Stimulated activated CD8-positive, alpha-beta memory T cell treated with anti-CD3 and anti-CD28 coated beads, Interleukin-2, amount 100 ng/mL, for 48 hours (primary cell): ENCODE measurements around the gene PCDHGA3.
"Not testable (repeated sequence)": the region's sequence is repeated elsewhere in the genome, so short reads cannot be mapped to it uniquely, and the experiment has no call there.

Source experiments
- DNase-seq, 2 donors: peaks; one replicate each; pipeline ENCODE4 v3.0.0-alpha.2; 2020; ENCODE audit warnings: low read depth in 2 of 2

The PCDHGA3 gene

GRCh38 chr5:141343242-141343952 is at the start of gene PCDHGA3:
Gene PCDHGA3, plus strand, starts transcription at chr5:141343829. Its CDS starts 205 bp downstream, at chr5:141344034.
- DNase-seq: no peak

DNA sequence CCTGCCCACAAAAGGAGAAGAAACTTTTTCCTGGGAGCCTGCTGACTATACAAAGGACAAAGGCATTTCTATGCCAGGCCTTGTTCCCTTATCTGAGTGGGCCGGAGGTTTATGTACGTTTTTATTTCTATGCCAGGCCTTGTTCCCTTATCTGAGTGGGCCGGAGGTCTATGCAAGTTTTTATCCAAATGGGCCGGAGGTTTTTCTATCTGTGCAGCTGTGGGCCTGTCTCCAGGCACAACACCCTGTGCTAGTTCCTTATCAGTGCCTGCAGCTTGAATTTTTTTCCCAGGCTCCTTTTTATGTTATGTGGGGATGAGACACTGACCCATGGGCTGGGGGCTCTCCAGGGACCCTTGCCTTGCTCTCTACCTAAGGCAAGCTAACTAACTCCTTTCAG is 45.3 kb upstream of the PCDHGA3 start:
- DNase-seq: no peak

DNA sequence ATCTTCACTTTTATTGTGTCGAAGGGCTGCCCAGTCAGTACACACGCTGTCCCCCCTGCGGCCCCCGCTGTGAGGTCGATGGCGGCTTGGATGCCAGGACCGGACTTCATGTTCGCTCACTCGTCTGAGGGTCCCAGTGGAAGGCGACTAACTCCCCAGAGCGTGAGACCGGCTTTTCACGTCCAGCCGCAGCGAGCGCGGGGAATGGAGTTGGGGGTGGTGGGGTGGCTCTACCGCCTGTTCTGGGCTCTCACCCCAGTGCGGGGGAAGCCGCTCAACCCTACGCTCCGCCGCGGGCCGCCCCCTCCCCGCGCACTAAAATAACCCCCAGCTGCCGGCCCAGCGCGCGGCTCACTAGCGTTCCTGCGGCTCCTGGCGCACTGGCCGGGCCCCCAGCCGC is 39.9 kb upstream of the PCDHGA3 start, which contains the start of gene SLC25A2:
Gene SLC25A2 (minus strand): TSS at position 294 of the 400 bp plus-strand sequence. CDS start 184 bp downstream, at position 110.
- no peak for DNase-seq

GRCh38 chr5:141306630-141307029 is 37.0 kb upstream of the PCDHGA3 start:
- no peak for DNase-seq

DNA sequence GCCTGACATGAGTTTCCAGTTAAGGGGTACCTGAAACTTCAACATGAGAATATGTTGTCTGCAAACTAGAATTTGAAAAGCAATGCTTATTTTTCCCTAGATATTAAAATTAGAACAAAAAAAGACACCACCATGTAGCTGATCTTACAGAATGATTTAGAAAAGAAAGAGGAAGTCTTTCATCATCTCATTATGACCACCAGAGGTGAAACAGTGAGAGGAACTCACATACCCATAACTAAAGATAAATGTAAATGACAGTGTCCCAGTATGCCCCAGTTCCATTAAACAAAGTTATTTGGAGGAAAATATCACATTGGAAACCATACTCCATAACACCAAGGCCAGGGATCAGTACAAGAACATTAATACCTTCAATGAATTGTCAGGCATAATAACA is 29.9 kb upstream of the PCDHGA3 start:
- no peak for DNase-seq

- DNase-seq: not testable (repeated sequence)
These were observed 26.7 kb upstream of the PCDHGA3 start for GRCh38 chr5:141316963-141317362.

DNA sequence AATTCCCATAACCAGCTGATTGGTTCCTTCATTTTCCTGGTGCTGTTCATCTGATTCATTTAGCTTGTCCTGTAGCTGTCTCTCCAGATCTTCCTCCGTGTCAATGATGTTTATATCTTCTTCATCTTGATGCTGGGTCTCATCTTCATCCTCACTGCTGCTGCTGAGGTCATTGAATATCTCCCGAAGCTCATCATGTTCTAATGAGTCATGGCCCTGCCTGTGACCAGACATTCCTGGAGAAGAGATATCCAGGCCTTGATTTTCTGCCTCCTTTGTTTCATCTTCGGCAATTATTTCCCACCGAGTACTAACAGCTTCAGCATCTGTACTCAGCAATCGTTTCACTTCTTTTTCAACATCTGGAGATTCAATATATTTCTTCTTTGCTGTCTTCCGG is 24.4 kb upstream of the PCDHGA3 start:
- DNase-seq: no peak

DNA sequence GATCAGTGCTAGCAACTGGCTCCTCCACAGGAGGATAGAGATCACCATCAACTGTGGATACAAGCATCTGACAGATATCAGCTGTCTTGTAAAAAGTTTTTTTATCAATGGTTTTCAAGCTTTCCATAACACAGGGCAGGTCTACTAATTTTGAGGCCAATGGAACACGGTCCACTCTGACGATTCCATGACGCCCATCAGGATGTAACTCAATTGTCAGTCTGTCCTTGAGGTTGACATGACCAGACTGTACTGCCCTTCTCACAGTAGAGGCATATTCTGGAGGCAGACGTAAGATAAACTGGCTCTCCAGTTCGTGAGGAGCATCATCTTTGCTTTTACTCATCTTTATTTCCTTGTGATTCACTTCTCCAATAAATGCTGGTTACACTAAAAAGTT is 23.9 kb upstream of the PCDHGA3 start:
- DNase-seq: no peak

DNA sequence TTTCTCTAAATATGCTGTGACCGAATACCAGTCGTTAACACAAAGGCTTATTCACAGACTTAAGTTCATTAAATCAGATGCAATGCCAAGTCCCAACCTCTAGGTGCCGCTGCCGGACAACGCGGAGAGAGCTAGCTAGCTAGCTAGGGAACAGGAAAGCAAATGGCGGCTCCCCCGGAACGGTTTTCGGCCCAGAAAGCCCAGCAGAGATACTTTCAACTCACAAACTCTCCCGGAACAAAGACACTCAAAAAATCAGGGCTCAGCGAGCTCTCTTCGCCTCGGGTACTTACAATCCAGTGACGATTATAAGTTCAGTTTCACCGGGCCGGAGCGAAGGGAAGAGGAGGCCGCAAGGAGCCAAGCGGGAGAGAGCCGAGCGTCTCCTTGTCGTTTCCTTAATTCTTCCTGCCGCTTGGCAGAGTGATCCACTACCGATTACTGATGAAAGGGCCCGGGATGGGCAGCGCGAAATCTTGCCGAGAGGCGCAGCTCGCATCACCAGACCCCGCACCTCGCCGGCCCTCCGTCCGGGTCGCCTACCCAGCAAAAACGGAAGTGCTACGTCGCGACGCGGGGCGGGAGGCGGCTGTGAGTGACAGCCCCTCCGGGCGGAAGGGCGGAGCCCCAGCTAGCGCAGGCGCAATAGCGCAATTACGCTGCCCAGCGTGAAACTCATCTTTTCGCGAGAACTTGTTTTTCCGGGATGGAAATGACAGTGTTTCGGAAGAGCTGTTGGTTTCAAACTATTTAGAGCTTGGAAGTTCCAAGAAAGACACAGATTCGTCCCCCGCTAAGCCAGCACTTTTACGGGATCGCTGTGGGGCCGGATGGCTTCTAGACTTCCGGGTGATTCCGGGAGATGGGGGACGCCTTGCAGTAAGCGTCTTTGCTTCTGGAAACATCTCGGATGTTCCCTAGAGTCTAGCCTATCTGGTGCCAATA is 23.1 kb upstream of the PCDHGA3 start, which contains the start of gene TAF7:
Gene TAF7 (minus strand): TSS at position 560 of the 945 bp plus-strand sequence. CDS start 740 bp downstream, outside the sequence.
- DNase-seq: peak; percentile 87

GRCh38 chr5:141322261-141322660 is 21.4 kb upstream of the PCDHGA3 start:
- DNase-seq: no peak

GRCh38 chr5:141326088-141326854 is 17.4 kb upstream of the PCDHGA3 start:
- DNase-seq: peak; percentile 31 to 48

- no peak for DNase-seq
These were observed 15.4 kb upstream of the PCDHGA3 start for GRCh38 chr5:141328231-141328630.

GRCh38 chr5:141330299-141331080 is 13.1 kb upstream of the PCDHGA3 start, which contains the start of gene PCDHGA1:
Gene PCDHGA1, plus strand, starts transcription at chr5:141330514.
- DNase-seq: no peak

DNA sequence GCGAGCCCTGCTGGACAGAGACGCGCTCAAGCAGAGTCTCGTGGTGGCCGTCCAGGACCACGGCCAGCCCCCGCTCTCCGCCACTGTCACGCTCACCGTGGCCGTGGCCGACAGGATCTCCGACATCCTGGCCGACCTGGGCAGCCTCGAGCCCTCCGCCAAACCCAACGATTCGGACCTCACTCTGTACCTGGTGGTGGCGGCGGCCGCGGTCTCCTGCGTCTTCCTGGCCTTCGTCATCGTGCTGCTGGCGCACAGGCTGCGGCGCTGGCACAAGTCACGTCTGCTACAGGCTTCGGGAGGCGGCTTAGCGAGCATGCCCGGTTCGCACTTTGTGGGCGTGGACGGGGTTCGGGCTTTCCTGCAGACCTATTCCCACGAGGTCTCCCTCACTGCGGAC is 11.1 kb upstream of the PCDHGA3 start:
- not testable (repeated sequence) for DNase-seq

DNA sequence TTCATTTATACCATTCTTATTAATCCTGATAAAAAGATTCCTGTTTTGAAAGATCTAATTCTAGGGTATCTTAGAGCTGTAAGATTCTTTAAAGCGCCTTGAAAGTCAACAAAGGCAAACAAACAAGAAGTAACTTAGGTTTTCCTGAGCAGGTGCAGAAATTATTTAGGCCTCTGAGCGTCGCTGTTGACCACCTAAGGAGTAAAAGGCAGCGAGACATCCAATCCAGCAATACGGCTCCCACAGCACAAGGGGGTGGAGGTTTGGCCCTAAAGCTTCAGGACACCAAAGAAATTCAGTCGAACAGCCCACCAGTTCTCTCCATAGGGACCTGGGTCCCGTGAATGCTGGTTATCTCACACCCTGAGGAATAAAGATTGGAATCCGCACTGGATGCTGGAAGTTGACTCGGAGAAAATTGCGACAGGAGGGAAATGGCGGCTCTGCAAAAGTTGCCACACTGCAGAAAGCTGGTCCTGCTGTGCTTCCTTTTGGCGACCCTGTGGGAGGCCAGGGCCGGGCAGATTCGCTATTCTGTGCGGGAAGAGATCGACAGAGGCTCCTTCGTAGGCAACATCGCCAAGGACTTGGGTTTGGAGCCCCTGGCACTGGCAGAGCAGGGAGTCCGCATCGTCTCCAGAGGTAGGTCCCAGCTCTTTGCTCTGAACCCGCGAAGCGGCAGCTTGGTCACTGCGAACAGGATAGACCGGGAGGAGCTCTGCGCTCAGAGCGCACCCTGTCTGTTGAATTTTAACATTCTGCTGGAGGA is 4.9 kb upstream of the PCDHGA3 start, which contains the start of gene PCDHGA2:
Gene PCDHGA2 (plus strand): TSS at position 223 of the 769 bp plus-strand sequence.
- no peak for DNase-seq

GRCh38 chr5:141340781-141341354 is 2.8 kb upstream of the PCDHGA3 start:
- DNase-seq: not testable (repeated sequence)

GRCh38 chr5:141342773-141343172 is 856 bp upstream of the PCDHGA3 start:
- DNase-seq: no peak

DNA sequence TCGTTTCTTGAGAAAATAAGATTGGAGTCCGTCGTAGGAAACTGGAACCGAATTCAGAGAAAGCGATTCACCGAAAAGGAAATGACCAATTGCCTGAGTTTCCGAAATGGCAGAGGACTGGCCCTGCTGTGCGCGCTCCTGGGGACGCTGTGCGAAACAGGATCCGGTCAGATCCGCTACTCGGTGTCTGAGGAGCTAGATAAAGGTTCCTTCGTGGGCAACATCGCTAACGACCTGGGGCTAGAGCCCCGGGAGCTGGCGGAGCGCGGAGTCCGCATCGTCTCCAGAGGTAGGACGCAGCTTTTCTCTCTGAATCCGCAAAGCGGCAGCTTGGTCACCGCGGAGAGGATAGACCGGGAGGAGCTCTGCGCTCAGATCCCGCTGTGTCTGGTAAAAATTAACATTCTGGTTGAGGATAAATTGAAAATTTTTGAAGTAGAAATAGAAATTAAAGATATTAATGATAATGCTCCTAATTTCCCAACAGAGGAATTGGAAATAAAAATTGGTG is 379 bp downstream of the PCDHGA3 start:
- DNase-seq: no peak

GRCh38 chr5:141345327-141345726 is 1.7 kb downstream of the PCDHGA3 start:
- DNase-seq: no peak
